Germinal center (tissue), 1 donor: ENCODE results near the gene NCEH1.

Experiments used
- DNase-seq: peaks from one replicate; pipeline ENCODE4 v3.0.0; 2012; ENCODE audit warnings: mixed read lengths, low spot score

Gene NCEH1

GRCh38 chr3:172581757-172582166 is 129.1 kb downstream of the NCEH1 start:
- DNase-seq: no peak

- DNase-seq: no peak
These were observed 130.0 kb downstream of the NCEH1 start for GRCh38 chr3:172580680-172581401.
